GM21619 (cell line): ENCODE results near the gene CBR1.

Experiments used
- ATAC-seq: cut with Tn5 transposase; IDR thresholded peaks from one replicate; pipeline ENCODE4 v1.9.1; 2021; ENCODE audit not compliant: unreplicated experiment

The CBR1 gene

DNA sequence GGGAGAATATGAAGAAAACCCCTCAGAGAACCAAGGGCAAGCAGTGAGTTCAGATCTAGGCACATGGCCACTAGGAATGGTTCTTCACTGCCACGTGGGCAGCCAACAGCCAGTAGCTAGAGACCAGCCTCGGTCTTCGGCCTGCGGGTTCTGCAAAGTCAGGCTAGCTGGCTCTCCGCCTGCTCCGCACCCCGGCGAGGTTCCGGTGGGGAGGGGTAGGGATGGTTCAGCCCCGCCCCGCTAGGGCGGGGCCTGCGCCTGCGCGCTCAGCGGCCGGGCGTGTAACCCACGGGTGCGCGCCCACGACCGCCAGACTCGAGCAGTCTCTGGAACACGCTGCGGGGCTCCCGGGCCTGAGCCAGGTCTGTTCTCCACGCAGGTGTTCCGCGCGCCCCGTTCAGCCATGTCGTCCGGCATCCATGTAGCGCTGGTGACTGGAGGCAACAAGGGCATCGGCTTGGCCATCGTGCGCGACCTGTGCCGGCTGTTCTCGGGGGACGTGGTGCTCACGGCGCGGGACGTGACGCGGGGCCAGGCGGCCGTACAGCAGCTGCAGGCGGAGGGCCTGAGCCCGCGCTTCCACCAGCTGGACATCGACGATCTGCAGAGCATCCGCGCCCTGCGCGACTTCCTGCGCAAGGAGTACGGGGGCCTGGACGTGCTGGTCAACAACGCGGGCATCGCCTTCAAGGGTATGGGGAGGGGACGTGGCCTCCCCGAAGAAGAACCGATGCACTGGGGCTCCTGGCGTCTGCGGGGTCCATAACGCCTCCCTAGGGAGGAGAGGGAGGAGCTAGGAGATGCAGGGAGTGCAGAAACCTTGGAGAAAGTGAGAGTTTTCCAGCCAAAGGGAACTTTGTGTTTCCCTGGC lies at the start of gene CBR1:
TSS of gene CBR1 (plus strand) at position 312 of the 871 bp plus-strand sequence. CDS start at position 404, 92 bp downstream.
- ATAC-seq = peak; percentile 91

DNA sequence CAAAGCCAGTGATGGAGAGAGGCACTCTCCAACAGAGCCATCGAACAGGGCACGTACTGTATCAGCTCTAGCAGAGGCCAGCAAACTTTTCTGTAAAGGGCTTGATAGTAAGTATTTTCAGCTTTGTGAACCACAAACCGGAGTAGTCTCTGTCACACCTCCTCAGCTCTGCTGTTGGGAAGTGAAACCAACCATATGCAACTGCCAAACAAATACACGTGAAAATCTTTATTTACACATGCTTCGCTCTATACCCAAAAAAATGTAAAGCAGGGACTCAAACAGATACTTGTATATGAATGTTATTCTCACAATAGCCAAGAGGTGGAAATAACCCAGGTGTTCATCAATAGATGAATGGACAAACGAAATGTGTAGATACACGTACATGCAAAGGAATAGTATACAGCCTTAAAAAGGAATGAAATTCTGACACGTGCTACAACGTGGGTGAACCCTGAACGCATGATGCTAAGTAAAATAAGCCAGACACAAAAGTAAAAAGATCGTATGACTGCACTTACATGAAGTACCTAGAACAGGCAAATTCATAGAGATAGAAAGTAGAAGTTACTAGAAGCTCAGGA lies 48.5 kb upstream of the CBR1 start:
- no peak for ATAC-seq

DNA sequence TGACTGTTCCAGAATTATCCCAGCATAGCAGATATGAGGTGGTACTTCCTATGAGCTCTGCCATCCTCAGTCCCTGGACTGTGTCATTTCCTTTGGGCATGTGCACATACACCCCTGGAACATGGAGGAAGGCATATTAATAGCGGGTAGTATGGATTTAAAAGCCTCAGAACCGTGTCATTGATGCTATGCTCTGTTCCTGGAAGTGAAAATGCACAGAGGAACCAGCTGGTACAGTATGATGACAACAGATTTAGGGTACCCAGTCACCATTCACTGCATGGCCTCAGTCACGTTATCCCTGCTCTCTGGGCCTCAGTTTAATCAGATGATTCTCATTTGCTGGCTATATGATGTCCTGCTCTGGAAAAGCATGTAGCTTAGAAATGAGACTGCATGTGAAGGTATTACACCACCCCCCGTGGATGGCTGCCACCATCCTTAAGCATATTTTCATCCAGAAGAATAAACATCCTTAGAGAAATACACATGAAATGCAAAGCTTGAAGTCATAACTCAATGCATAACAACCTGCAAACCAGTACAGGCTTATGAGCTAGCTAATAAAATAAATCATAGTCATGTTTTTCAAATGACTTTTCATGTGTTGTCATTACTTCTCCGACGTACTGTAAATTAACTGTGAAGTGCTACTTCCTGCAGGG lies 47.3 kb upstream of the CBR1 start:
- ATAC-seq = no peak

DNA sequence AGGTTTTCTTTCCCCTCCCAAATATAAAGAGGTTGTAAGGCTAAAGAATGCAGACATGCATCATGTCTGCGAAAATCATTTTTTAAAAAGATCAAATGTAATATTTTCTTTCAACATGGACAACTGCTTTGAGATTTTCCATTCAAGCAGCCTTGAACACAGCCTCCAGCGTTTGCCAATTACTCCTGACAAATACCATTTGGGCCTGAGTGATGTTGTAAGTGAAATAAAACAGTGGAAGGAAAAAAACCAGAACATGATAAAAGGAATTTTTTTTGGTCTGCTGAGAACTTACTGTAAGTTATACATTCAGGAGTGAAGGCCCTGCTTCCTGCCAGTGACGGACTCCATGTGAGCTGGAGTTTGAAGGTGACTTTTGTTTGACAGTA lies 46.7 kb upstream of the CBR1 start:
- ATAC-seq = no peak

DNA sequence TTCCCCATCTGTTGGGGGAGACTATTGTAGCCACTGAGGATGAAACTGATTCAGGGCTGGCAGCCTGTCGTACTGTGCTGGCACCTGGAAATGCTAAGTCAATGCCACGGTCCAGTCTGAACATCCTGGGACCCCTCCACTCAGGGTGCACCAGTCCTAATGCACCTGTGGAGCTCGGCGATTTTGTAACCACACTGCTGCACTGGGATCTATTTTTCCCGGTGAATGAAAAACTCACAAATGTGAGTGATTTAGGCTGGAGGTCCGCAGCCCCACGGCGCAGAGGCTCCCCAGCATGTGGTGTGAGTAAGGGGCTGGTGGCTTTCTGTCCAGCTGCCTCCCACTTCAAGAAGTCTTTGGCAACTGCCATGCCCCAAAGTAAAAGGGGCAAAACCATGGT lies 45.0 kb upstream of the CBR1 start:
- ATAC-seq = no peak

DNA sequence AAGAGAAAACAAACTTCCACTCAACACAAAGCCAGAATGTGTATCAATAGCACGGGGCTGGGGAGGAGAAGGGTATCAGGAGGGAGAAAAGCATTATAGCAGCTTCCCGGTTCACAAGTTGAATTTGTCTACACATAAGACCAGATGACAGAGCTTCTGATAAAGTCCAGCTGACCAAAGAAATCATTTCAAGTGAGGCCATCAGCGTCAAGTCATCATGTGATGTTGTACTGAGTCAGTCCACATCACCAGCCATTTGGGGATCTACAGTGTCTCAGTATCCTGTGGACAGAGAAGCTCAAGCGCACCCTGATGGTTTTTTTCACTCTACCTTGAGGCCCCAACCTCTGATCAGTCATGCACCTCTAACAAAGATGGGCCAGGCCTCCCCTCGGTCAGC lies 42.5 kb upstream of the CBR1 start:
- ATAC-seq = no peak

DNA sequence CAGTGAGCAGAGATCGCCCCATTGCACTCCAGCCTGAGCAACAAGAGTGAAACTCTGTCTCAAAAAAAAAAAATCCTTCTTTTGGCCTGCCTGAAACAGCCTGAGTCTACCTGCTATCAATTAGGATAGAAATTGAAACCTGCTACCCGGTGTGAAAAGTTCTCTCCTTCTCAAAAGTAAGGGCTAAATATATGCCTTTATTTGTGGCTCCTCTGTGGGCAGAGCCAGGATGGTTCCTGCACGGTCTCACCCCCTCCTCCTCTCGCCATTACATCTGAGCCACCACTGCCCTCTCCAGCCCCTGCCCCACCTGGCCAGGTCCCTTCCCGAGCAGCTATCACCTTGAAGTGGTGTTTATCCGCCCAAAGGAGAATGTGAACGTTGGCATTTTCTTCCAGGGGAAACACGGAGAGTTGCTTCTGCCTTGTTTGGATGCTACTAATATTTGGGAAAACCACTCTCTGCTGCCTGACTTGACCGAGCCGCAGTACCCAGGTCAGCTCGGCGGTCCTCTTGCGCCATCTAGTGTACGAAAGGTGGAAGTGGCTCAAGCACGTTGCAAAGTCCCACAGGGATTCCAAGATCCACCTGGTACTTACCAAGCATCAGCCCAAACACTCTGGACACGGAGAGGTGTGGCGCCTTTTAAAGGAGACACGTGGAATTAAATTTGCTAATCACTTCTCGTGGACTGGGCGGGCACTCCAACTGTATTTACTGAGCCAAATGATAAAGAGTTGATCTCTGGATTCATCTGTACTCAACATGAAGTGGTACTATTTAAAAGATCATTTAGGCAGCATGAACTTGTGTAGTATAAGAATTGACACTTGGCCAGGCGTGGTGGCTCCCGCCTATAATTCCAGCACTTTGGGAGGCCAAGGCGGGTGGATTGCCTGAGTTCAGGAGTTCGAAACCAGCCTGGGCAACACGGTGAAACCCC lies 41.4 kb upstream of the CBR1 start:
- ATAC-seq = peak; percentile 67

DNA sequence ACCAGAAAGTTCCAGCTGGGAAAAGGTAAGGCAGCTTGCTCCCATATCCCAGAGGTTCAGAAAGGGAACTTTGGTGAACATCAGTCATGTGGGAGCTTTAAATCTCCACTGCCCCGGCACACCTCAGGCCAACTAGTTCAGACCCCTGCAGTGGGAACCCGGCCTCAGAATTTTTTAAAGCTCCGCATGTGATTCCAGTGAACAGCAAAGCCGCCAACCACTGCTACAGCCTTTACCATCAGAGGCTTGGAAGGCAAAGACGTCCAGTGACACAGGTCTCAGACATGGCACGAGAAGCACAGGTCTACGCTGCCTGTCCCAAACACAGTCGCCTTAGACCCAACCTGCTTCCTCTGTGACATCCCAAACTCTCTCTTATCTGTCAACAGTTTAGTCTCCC lies 40.5 kb upstream of the CBR1 start:
- no peak for ATAC-seq

DNA sequence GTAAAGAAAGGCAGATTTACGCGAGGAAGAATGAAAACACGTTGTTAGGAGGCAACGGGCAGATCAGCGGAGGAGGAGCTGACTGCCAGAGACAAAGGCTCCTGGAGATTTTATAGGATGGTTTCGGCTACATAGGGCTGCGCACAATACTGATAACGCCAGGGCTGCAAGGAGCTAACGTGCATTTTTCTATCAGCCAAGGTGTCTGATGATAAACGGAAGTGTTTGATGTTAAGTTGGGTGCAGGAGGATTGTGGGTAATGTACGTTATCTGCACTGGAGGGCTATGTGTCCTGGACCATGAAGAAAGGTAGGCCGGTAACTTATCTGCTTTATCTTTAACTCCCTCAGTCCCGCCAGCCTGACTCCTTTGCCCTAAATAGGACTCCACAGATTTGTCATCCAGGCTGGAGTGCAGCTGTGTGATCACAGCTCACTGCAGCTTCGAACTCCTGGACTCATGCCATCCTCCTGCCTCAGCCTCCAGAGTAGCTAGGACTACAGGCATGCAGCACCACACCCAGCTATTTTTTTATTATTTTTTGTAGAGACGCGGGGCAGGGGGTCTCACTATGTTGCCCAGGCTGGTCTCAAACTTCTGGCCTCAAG lies 39.1 kb upstream of the CBR1 start:
- ATAC-seq = no peak

DNA sequence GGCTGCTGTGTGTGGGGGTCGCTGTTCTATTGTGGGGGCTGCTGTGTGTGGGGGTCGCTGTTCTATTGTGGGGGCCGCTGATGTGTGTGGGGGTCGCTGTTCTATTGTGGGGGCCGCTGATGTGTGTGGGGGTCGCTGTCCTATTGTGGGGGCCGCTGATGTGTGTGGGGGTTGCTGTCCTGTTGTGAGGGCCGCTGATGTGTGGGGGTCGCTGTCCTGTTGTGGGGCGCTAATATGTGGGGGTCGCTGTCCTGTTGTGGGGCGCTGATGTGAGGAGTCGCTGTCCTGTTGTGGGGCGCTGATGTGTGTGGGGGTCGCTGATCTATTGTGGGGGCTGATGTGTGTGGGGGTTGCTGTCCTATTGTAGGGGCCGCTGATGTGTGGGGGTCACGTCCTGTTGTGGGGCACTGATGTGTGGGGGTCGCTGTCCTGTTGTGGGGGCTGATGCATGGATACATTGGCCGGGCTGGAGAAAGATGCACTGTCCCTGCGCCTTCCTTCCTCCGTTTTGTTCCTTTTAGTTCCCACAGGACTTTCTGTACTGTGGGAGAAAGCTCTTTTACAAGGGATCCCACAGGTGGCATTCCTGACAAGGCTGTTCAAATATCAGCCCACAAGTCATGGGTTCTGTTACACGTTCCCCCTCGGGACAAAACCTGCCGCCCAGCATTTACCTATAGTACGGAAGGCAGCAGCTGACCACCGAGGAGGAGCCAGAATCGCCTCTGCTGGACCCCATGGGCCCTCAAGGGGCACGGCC lies 37.0 kb upstream of the CBR1 start:
- ATAC-seq = no peak

DNA sequence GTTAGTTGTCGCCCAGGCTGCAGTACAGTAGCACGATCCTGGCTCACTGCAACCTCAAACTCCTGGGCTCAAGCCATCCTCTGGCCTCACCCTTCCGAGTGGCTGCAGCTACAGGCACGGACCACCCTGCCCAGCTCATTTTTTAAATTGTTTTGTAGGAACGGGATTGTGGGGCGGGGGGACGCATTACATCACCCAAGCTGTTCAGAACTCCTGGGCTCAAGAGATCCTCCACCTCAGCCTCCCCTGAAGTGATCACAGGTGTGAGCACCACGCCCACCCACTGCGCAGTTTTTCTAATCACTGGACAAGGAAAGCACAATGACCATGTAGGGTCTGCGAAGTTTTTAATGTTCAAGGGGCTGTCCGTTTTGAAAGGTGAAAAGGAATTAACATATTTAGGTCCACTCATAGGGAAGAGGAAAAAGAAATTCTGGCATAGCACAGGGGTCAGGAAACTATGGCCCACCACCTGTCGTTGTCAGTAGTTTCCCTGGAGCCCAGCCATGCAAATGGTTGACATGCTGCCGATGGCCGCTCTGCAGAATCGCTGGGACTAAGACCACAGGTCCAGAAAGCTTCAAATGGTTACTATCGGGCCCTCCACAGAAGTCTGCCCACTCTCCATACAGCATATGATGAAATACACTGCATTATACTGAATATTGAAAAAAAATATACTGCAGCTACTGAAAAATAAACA lies 35.5 kb upstream of the CBR1 start:
- no peak for ATAC-seq

DNA sequence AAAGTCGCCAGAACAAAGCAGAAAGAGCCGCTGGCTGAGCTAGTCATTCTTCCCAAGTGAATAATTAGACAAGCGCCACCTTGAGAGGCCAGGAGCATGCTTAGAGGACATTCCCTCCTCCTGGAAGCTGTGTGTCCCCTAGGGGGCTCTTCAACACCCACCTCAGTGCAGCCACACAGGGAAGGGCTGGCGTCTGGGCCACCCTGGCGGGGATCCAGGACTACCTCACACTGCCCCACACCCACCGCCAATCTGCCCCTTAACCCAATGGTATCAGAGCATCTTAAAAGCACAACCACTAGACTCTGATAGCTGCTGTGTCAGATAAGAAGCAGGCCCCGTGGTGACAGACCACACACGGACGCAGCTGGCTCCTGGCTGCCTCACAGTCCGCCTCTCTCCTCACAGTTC lies 34.4 kb upstream of the CBR1 start:
- no peak for ATAC-seq

DNA sequence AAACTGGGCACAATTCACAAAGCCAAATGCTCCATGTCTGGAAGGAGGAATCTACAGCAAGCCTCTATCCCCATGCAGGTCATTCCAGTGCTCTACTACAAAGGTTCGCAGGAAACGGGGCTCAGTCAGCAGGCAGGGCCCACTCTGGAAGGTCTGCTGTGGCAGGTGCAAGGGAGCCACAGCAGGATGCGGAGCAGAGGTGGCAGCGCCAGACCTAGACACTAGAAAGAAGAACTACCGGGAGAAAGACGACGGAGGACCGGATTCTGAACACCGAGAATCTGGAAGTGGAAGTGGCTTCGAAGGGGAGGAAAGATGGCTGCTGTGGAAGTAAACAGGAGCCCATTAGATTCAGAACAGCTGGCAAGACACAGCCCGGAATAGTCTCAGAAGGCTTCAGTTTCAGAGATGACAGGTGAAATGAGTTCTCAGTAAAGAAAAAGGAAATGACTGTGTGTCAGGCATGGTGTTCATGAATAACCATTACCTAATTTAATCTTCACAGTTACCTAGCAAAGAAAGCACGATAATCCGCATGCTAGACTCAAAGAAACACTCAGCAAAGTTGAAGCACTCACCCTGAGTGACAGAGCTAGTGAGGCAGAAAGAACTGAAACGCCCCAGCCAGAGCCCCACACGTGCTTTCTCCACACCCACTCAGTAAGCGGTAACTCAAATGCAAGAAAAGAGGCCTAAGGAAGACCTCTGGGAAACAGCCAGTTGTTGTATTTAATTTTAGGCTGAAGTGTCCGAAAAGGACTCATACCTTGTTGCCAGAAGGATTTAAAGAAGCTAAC lies 30.9 kb upstream of the CBR1 start:
- ATAC-seq = no peak

DNA sequence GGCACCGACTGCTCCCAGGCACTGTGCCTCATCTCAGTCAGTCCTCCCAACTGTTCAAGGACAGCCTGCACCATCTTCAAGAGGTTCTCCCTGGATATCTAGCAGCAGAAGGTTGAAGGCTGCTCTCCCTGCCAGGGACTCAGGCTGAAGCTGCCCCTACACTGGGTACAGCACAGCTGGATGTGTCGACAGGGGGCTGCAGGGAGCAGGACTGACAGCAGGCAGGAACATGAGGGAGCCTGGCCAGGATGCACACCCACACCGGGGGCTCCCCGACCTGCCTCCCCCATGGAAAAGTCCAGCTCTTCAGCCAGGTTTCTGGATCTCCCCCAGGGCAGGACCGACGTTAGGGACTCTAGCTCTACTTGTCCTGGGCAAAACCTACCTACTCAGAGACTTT lies 30.0 kb upstream of the CBR1 start:
- no peak for ATAC-seq

DNA sequence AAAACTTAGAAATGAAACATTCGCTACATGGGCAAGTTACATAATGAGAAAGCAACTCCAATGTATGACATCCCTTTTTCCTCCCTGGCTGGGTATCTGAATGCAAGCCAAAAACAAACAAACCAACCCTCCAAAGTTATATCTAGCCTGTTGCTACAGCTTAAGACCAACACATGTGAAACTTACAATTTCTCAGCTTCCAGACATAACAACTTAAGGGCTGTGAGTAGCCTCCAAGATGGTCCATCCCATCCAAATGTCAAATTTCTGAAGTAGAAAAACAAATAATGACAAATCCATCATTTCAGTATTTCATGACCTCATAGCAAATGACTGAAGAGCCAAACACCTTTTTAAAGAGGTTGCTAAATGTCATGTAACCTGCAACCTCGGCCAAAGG lies 29.4 kb upstream of the CBR1 start:
- ATAC-seq = no peak

DNA sequence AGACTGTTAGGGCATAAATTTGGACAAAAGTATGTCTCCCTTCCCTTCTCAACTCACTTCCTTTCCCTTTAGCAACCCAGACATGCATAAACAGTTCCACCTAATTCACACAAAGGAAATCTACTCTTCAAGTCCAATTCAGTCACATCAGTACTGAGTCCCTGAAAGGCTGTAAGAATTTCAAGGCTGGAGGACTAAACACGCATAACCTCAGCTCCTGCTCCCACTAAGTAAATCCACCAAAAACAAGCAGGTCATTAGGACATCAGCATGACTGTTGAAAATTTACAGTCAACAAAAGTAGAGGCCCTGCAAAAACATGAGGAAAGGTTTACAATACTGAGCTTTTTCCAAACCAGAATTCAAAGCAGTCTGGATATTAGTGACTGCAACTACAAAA lies 27.9 kb upstream of the CBR1 start:
- no peak for ATAC-seq

DNA sequence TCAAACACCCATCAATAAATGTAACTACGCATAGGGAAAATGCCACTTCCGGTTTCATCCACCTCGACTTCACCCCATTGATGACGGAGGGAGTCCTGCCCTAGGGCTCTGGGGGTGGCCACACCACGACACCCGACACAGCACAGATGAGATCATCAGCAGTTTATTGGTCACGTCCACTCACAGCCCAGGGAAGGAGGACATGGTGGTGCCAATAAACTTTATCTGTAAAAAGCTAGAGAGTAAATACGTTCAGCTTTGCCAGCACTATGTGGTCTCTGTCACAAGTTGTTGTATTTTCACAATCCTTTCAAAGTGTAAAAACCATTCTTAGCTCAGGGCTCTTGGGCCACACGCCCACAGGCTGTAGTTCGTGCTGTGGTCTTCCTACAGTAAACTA lies 25.8 kb upstream of the CBR1 start:
- ATAC-seq = no peak

DNA sequence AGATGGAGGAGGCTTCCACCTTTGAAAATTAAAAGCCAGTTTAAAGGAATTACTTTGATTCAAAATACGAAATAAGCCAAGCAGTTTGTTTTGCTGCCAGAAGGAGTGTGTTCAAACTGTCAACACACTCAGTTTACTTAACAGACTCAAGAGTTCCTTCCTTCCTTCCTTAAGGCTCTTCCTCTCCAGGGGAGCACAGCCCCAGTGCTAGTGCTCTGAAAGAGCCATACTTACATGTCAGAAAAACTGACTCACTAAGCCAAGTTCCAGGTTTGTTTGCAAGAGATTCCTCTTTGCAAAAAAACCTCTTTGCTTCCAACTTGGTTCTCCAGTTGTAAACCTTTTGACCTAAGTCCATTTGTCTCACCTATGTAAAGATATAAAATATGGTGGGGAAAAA lies 23.8 kb upstream of the CBR1 start:
- ATAC-seq = no peak

DNA sequence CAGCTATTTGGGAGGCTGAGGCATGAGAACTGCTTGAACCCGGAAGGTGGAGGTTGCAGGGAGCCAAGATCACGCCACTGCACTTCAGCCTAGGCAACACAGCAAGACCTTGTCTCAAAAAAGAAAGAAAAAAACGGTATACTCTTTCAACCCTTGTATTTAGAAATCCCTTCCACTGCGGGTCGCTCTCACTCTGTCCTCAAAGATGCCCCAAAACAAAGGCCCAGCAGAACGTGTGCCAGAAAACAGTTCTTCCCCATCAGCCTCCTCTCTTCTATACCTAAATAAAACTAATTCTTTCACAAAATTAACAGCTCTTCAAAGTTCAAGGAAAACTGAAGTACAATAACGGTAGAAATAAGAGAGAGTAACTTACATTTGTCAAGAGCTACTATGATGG lies 22.7 kb upstream of the CBR1 start:
- ATAC-seq = no peak
